HepG2 (cell line): Measurements from ENCODE around the gene GRB7. TPM values are rescaled to one million over a fixed set of nuclear protein-coding genes. Genes with fewer than 3 reads are reported as not detected.

ENCODE experiments used
- MAFG ChIP-seq: sonication (generic); formaldehyde crosslinking; IDR thresholded peaks from 2 replicates; pipeline ENCODE4 v1.5.1; 2020; ENCODE audit warnings: mild to moderate bottlenecking, missing genetic modification reagents
- ZNF160 ChIP-seq: sonication (generic); formaldehyde crosslinking; IDR thresholded peaks from 2 replicates; pipeline ENCODE4 v1.8.0; 2022; ENCODE audit warnings: mild to moderate bottlenecking, inconsistent platforms, missing genetic modification reagents
- ZNF256 ChIP-seq: sonication (generic); formaldehyde crosslinking; conservative IDR thresholded peaks from 2 replicates; pipeline ENCODE4 v1.4.0; 2020; ENCODE audit warnings: missing genetic modification reagents
- ZNF263 ChIP-seq: sonication (generic); formaldehyde crosslinking; IDR thresholded peaks from 2 replicates; pipeline ENCODE4 v1.4.0; 2020; ENCODE audit warnings: missing genetic modification reagents
- ZNF841 ChIP-seq: sonication (generic); formaldehyde crosslinking; IDR thresholded peaks from 2 replicates; pipeline ENCODE4 v1.8.1; 2023; ENCODE audit warnings: missing genetic modification reagents, borderline replicate concordance
- polyA plus RNA-seq, 8 experiments: library from polyadenylated mRNA; depleted of rRNA in 3 of 8; stranded (reverse) in 7 of 8; unstranded in 1 of 8; fragments of >200 nt; fragmentation: Illumina TruSeq in 4 of 8; extraction: Trizol in 4 of 8; gene quantifications; 2 replicates each; pipeline versions ENCODE4 v1.2.1 to v1.2.3, GENCODE V29; 2011 to 2016; ENCODE audit warnings: low read depth in 4 of 8, missing spikeins in 1 of 8, mixed read lengths in 1 of 8; ENCODE audit not compliant: insufficient read depth in 1 of 8
- total RNA-seq, 5 experiments: library from RNA; depleted of rRNA; stranded (reverse); fragments of >200 nt; fragmentation: Illumina TruSeq; extraction: Trizol; gene quantifications; 2 replicates each; pipeline ENCODE4 v1.2.3, GENCODE V29; 2016; ENCODE audit warnings: low read depth in 1 of 5
- TF ChIP-seq, protein P1 (sequence below), 2 experiments: fragments of 450-650 bp in 1 of 2; sonication (generic) in 1 of 2; formaldehyde crosslinking in 1 of 2; IDR thresholded peaks; 2 replicates each; pipeline versions ENCODE4 v1.6.1 to v1.8.0; 2016 to 2022; ENCODE audit warnings: antibody characterized with exemption in 1 of 2, mild to moderate bottlenecking in 1 of 2, missing genetic modification reagents in 1 of 2
- TF ChIP-seq, protein P2 (sequence below): sonication (generic); formaldehyde crosslinking; IDR thresholded peaks from 2 replicates; pipeline ENCODE4 v1.8.1; 2023; ENCODE audit warnings: mild to moderate bottlenecking, missing genetic modification reagents
- TF ChIP-seq, protein P3 (sequence below): sonication (generic); formaldehyde crosslinking; IDR thresholded peaks from 2 replicates; pipeline ENCODE4 v1.4.0; 2020; ENCODE audit warnings: missing genetic modification reagents, borderline replicate concordance
- TF ChIP-seq, protein P4 (sequence below): sonication (generic); formaldehyde crosslinking; conservative IDR thresholded peaks from 2 replicates; pipeline ENCODE4 v1.4.0; 2020; ENCODE audit warnings: missing genetic modification reagents

The GRB7 gene
- total and polyA plus RNA-seq, 2 of the 13 experiments (the other 11 are each of a cell fraction or from before 2014, with no cell fraction given) = 60.2 to 77.7 TPM

DNA sequence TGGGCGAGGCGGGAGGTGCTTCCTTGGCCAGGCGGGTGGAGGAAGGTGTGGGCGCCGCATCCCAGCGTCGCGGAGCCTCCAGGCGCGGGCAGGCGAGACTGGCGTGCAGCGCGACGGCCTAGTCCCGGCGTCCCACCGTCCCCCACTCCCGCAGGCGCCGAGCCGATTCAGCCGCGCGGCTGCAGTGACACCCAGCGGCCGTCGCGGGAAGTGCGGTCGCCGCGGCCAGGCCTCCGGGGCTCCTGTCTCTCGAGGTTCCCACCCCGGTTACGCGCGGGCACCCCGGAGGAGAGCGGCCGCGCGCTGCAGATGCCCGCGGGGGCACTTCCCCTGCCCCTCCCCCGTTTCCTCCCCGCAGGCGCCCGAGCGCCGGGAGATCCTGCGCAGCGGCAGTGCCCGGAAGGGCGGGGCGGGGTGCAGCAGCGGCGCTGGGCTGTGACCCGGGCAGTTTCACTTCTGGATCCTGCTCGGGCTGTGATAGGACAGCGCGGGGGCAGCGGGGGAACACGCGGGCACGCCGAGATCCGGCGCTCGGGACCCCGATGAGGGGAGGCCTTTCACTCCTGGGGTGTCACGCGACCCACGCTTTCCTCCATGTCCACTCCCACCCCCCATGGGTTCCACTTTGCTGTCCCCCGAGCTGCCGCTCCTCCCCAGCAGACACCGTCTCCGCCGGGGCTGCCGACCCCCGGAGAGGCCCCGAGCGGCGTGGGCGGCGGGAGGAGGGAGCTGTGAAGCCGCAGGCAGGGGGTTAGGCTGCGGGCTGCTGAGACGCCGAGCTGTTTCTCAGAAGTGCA lies 16.6 kb downstream of the GRB7 start (continued):
- TF ChIP-seq, protein P1, sequence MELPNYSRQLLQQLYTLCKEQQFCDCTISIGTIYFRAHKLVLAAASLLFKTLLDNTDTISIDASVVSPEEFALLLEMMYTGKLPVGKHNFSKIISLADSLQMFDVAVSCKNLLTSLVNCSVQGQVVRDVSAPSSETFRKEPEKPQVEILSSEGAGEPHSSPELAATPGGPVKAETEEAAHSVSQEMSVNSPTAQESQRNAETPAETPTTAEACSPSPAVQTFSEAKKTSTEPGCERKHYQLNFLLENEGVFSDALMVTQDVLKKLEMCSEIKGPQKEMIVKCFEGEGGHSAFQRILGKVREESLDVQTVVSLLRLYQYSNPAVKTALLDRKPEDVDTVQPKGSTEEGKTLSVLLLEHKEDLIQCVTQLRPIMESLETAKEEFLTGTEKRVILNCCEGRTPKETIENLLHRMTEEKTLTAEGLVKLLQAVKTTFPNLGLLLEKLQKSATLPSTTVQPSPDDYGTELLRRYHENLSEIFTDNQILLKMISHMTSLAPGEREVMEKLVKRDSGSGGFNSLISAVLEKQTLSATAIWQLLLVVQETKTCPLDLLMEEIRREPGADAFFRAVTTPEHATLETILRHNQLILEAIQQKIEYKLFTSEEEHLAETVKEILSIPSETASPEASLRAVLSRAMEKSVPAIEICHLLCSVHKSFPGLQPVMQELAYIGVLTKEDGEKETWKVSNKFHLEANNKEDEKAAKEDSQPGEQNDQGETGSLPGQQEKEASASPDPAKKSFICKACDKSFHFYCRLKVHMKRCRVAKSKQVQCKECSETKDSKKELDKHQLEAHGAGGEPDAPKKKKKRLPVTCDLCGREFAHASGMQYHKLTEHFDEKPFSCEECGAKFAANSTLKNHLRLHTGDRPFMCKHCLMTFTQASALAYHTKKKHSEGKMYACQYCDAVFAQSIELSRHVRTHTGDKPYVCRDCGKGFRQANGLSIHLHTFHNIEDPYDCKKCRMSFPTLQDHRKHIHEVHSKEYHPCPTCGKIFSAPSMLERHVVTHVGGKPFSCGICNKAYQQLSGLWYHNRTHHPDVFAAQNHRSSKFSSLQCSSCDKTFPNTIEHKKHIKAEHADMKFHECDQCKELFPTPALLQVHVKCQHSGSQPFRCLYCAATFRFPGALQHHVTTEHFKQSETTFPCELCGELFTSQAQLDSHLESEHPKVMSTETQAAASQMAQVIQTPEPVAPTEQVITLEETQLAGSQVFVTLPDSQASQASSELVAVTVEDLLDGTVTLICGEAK (IDR thresholded peaks at IDR 0.05) = no peak
- TF ChIP-seq, protein P1 (CRISPR knock-in tag; IDR thresholded peaks at IDR 0.05) = peak; percentile 78
- TF ChIP-seq ZNF263 (CRISPR knock-in tag) (peak; percentile 52), ZNF841 (CRISPR knock-in tag) (no peak), MAFG (CRISPR knock-in tag) (peak; percentile 61; the same call in 1 of the 2 replicates), ZNF160 (CRISPR knock-in tag) (peak; percentile 43; the same call in 1 of the 2 replicates), ZNF256 (CRISPR knock-in tag) (0 out of 2 replicates have a peak, but pooled peaks have one; percentile 31)
- TF ChIP-seq, protein P2, sequence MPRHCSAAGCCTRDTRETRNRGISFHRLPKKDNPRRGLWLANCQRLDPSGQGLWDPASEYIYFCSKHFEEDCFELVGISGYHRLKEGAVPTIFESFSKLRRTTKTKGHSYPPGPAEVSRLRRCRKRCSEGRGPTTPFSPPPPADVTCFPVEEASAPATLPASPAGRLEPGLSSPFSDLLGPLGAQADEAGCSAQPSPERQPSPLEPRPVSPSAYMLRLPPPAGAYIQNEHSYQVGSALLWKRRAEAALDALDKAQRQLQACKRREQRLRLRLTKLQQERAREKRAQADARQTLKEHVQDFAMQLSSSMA = peak; percentile 81; the same call in 1 of the 2 replicates
- TF ChIP-seq, protein P3, sequence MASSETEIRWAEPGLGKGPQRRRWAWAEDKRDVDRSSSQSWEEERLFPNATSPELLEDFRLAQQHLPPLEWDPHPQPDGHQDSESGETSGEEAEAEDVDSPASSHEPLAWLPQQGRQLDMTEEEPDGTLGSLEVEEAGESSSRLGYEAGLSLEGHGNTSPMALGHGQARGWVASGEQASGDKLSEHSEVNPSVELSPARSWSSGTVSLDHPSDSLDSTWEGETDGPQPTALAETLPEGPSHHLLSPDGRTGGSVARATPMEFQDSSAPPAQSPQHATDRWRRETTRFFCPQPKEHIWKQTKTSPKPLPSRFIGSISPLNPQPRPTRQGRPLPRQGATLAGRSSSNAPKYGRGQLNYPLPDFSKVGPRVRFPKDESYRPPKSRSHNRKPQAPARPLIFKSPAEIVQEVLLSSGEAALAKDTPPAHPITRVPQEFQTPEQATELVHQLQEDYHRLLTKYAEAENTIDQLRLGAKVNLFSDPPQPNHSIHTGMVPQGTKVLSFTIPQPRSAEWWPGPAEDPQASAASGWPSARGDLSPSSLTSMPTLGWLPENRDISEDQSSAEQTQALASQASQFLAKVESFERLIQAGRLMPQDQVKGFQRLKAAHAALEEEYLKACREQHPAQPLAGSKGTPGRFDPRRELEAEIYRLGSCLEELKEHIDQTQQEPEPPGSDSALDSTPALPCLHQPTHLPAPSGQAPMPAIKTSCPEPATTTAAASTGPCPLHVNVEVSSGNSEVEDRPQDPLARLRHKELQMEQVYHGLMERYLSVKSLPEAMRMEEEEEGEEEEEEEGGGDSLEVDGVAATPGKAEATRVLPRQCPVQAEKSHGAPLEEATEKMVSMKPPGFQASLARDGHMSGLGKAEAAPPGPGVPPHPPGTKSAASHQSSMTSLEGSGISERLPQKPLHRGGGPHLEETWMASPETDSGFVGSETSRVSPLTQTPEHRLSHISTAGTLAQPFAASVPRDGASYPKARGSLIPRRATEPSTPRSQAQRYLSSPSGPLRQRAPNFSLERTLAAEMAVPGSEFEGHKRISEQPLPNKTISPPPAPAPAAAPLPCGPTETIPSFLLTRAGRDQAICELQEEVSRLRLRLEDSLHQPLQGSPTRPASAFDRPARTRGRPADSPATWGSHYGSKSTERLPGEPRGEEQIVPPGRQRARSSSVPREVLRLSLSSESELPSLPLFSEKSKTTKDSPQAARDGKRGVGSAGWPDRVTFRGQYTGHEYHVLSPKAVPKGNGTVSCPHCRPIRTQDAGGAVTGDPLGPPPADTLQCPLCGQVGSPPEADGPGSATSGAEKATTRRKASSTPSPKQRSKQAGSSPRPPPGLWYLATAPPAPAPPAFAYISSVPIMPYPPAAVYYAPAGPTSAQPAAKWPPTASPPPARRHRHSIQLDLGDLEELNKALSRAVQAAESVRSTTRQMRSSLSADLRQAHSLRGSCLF (CRISPR knock-in tag) = no peak; the same call in none of the 2 replicates
- TF ChIP-seq, protein P4, sequence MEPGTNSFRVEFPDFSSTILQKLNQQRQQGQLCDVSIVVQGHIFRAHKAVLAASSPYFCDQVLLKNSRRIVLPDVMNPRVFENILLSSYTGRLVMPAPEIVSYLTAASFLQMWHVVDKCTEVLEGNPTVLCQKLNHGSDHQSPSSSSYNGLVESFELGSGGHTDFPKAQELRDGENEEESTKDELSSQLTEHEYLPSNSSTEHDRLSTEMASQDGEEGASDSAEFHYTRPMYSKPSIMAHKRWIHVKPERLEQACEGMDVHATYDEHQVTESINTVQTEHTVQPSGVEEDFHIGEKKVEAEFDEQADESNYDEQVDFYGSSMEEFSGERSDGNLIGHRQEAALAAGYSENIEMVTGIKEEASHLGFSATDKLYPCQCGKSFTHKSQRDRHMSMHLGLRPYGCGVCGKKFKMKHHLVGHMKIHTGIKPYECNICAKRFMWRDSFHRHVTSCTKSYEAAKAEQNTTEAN (CRISPR knock-in tag) = peak; percentile 81
